ENCODE results near the gene NIT1. TPM values are rescaled to one million over a fixed set of nuclear protein-coding genes. Genes with fewer than 3 reads are reported as not detected.

NIT1 gene
- total RNA-seq, 1 experiment from 2014 or later, result 52.9 TPM

DNA sequence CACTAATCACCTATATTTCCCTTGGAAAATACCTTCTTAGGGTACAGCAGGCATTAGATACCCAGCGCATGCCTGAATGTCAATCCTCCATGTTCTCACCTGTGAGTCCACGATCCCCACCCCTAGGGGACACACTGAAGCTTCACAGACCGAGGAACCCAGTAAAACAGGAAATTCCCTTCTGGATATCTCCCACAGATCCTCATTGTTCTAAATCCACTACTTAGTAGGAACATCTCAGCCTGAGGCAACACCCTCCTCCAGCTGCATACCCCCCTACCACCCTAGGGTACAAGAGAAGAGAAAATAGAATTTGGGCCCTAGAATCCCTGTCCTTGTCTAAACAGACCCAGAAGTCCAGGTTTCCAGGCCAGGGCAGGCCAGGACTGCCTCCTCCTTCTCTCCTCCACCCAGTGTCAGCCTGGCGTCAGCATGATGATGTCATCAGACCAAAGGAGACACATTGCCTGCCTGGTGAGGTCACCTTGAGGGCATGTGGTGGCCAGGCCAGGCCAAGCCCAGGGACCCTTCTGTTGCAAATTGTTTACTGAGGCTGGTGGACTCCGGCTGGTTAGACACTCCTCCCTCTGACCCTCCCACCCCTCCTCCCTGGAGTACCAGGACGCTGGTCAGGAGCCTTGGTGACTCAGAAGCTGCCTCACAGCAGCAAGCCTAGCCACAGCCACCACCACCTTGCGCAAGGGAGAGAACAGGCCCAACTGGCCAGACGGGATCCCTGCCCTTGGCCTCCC is 34.7 kb upstream of the NIT1 start:
- Mint-ChIP-seq H3K27ac (ENCODE audit: unreplicated experiment) (peak overlapping the region; percentile 25), H3K4me3 (ENCODE audit: low read depth, unreplicated experiment) (peak overlapping the region; percentile 77), H3K4me1 (ENCODE audit: low read depth, unreplicated experiment) (peaks cover 85% of the 10 kb centered on the region), H3K36me3 (ENCODE audit: insufficient read depth, unreplicated experiment) (peaks cover 76% of the 10 kb centered on the region), H3K27me3 (ENCODE audit: unreplicated experiment) (no peaks in the 10 kb centered on the region), H3K9me3 (ENCODE audit: low read depth, unreplicated experiment) (no peaks in the 10 kb centered on the region)
- intact Hi-C loops (cut with micrococcal nuclease; ENCODE audit: unreplicated experiment), result loop anchor here (2.0 to 5.0 kb wide), 2 partner anchors 14 to 36 kb away; partner anchors contain the start of gene USF1
- BruUV-seq (replicated peaks), result no TSS peak
- peak; percentile 99 for DNase-seq
- TF ChIP-seq, protein P1, sequence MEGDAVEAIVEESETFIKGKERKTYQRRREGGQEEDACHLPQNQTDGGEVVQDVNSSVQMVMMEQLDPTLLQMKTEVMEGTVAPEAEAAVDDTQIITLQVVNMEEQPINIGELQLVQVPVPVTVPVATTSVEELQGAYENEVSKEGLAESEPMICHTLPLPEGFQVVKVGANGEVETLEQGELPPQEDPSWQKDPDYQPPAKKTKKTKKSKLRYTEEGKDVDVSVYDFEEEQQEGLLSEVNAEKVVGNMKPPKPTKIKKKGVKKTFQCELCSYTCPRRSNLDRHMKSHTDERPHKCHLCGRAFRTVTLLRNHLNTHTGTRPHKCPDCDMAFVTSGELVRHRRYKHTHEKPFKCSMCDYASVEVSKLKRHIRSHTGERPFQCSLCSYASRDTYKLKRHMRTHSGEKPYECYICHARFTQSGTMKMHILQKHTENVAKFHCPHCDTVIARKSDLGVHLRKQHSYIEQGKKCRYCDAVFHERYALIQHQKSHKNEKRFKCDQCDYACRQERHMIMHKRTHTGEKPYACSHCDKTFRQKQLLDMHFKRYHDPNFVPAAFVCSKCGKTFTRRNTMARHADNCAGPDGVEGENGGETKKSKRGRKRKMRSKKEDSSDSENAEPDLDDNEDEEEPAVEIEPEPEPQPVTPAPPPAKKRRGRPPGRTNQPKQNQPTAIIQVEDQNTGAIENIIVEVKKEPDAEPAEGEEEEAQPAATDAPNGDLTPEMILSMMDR (IDR thresholded peaks at IDR 0.05; ENCODE audit: unreplicated experiment), result no peak
- CTCF ChIA-PET, result interaction anchor here (0.7 to 2.0 kb wide), 5 partner anchors 10 to 85 kb away, joined by 3 to 5 read pairs (median 4); partner anchors contain the start of gene USF1

DNA sequence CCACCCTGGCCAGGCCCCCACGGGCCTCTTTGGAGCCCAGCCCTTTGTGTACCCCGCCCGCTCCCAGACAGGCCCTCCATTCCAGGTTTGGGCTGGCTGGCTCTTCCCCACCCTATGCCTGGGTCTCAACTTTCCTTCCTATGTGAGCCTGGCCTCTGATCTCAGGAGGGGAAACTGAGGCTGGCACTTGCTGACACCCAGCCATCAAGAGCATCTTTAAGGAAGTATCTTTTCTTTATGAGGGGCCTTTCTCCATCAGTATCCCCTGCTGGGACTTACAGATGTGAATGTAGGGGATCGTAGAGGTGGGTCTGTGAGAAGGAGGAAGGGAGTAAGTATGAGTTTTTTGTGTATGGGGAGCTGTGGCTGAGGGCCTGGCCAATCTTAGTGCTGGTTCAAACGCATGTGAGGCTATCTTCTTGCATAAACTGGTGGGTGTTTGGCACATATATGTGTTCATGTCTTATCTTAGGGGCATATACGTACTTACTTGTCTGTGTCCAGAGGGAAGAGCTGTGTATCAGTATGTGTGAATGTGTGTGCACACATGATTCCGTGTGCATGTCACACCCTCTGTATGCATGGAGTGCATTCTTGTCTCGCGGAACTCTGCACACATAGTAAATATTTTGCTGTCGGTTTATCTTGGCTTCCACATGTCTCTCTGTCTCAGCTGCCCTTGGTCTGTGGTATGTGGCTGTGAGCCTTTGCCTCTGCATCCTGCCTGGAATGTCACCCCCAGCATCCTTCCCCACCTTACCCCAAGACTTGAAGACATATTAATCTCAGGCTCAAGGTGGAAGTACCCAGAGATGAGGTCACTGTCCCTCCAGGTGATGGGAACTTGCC is 33.9 kb upstream of the NIT1 start:
- Mint-ChIP-seq H3K4me3 (ENCODE audit: low read depth, unreplicated experiment) (peak overlapping the region; percentile 77), H3K27ac (ENCODE audit: unreplicated experiment) (peak overlapping the region; percentile 25), H3K4me1 (ENCODE audit: low read depth, unreplicated experiment) (peaks cover 93% of the 10 kb centered on the region), H3K9me3 (ENCODE audit: low read depth, unreplicated experiment) (no peaks in the 10 kb centered on the region), H3K36me3 (ENCODE audit: insufficient read depth, unreplicated experiment) (peaks cover 82% of the 10 kb centered on the region), H3K27me3 (ENCODE audit: unreplicated experiment) (no peaks in the 10 kb centered on the region)
- TSS peak; percentile 67 for BruUV-seq (replicated peaks)
- CTCF ChIA-PET, result interaction anchor here (1.1 to 2.0 kb wide), 5 partner anchors 9 to 86 kb away, joined by 3 to 5 read pairs (median 4); partner anchors contain the start of gene KLHDC9
- intact Hi-C loops (cut with micrococcal nuclease; ENCODE audit: unreplicated experiment), result loop anchor here (2.0 to 5.0 kb wide), 2 partner anchors 13 to 37 kb away; partner anchors contain the start of gene USF1
- TF ChIP-seq, protein P1 (IDR thresholded peaks at IDR 0.05; ENCODE audit: unreplicated experiment), result no peak
- no peak for DNase-seq

DNA sequence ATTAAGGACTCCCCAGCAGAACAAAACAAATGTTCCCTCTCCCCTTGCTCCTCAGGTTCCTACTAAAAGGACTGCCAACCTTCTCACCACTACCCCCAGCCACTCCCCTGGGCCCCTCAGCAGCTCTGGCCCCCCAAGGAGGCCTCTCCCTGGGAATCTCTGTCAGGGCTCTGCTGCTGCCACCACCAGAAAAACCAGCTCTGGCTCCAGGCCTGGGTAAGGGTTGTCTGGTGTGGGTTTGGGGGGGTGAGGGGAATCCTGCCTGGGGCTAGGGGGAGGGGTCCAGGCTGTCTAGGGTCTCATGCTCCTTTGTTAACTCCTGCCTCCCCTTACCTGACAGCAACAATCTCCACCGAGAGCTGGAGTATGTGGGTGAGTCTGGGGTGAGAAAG is 33.3 kb upstream of the NIT1 start:
- no peak for DNase-seq
- H3K27me3 Mint-ChIP-seq (ENCODE audit: unreplicated experiment), result no peaks in the 10 kb centered on the region
- peaks cover 99% of the 10 kb centered on the region for H3K4me1 Mint-ChIP-seq (ENCODE audit: low read depth, unreplicated experiment)
- intact Hi-C loops (cut with micrococcal nuclease; ENCODE audit: unreplicated experiment), result loop anchor here (5.0 kb wide), 1 partner anchor 37 kb away; the partner anchor contains the start of gene USF1
- CTCF ChIA-PET, result interaction anchor here (1.1 kb wide), 2 partner anchors 13 kb away, joined by 3 to 4 read pairs; partner anchors contain the start of gene KLHDC9
- H3K4me3 Mint-ChIP-seq (ENCODE audit: low read depth, unreplicated experiment), result peak overlapping the region; percentile 77
- H3K36me3 Mint-ChIP-seq (ENCODE audit: insufficient read depth, unreplicated experiment), result peaks cover 82% of the 10 kb centered on the region
- H3K27ac Mint-ChIP-seq (ENCODE audit: unreplicated experiment), result peak overlapping the region; percentile 25
- BruUV-seq (replicated peaks), result no TSS peak
- TF ChIP-seq, protein P1 (IDR thresholded peaks at IDR 0.05; ENCODE audit: unreplicated experiment), result no peak
- no peaks in the 10 kb centered on the region for H3K9me3 Mint-ChIP-seq (ENCODE audit: low read depth, unreplicated experiment)

DNA sequence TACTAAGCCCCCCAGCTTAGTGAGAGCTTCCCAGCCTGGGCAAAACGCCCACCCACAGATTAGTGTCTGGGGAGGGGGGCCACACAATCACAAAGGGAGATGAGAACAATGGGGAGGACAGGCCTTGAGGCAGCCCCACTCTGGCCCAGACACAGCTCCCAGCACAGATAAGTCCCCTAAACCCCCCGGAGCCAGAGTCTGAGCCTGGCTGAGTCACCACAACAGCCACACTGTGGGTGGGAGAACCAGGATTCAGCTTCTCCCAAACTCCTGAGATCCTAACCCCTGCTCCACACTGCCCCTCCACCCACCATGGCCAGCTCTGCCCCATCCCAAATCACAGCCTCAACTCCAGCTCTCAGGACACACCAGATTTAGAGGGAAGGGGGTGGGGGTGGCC is 32.7 kb upstream of the NIT1 start:
- H3K27ac Mint-ChIP-seq (ENCODE audit: unreplicated experiment), result peak overlapping the region; percentile 25
- intact Hi-C loops (cut with micrococcal nuclease; ENCODE audit: unreplicated experiment), result no loop called here
- H3K9me3 Mint-ChIP-seq (ENCODE audit: low read depth, unreplicated experiment), result no peaks in the 10 kb centered on the region
- TF ChIP-seq, protein P1 (IDR thresholded peaks at IDR 0.05; ENCODE audit: unreplicated experiment), result no peak
- no TSS peak for BruUV-seq (replicated peaks)
- peaks cover 80% of the 10 kb centered on the region for H3K36me3 Mint-ChIP-seq (ENCODE audit: insufficient read depth, unreplicated experiment)
- peak overlapping the region; percentile 77 for H3K4me3 Mint-ChIP-seq (ENCODE audit: low read depth, unreplicated experiment)
- peaks cover 100% of the 10 kb centered on the region for H3K4me1 Mint-ChIP-seq (ENCODE audit: low read depth, unreplicated experiment)
- CTCF ChIA-PET, result interaction anchor here (1.0 to 2.2 kb wide), 2 partner anchors 12 to 32 kb away, joined by 8 to 10 read pairs; partner anchors contain the start of genes NIT1 and PFDN2
- no peak for DNase-seq
- H3K27me3 Mint-ChIP-seq (ENCODE audit: unreplicated experiment), result no peaks in the 10 kb centered on the region

Measured in Calu3 (cell line).